ENCODE results near the gene OPHN1. TPM values are rescaled to one million over a fixed set of nuclear protein-coding genes. Genes with fewer than 3 reads are reported as not detected.

OPHN1 gene
- total RNA-seq, 2 experiments from 2014 or later: 0.21 to 0.46 TPM

DNA sequence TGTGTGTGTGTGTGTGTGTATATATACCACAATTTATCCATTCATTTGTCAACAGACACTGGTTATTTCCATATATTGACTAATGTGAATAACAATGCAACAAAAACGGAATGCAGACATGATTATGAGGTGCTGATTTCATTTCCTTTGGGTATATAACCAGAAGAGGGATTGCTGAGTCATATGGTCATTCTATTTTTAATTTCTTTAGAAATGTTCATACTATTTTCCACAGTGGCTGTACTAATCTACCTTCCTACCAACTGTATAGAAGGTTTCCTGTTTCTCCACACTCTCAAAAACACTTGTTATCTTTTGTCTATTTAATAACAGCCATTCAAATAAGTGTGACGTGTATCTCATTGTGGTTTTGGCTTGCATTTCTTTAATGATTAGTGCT lies 269.9 kb downstream of the OPHN1 start:
- ChIA-PET POLR2A (no interaction called here), CTCF (no interaction called here)
- H3K4me1 Mint-ChIP-seq (ENCODE audit: low read depth): peaks cover 12% of the 10 kb centered on the region
- H3K27ac Mint-ChIP-seq: peak overlapping the region; percentile 64
- no peaks in the 10 kb centered on the region for H3K27me3 Mint-ChIP-seq
- intact Hi-C loops (cut with micrococcal nuclease): no loop called here
- DNase-seq: no peak
- peaks cover 2% of the 10 kb centered on the region for H3K36me3 Mint-ChIP-seq
- no peak overlapping the region for H3K4me3 Mint-ChIP-seq
- peaks cover 4% of the 10 kb centered on the region for H3K9me3 Mint-ChIP-seq

DNA sequence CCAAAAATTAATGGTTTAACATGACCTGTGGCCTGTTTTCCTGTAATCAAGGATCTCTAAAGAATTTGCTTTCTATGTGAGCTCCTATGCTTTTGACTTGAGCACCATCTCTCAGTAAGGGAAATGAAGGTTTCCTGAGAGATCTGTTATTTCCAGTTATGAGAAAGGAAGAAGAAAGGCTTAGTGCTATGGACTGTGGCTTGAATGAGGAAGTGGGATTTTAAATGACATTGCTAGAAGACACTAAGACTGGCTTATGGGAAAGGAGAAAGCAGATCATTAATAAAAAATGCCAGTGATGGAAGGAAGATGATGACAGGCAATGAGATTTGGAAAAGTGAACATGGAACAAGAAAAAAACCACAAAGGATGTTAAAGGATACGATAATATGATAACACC lies 285.4 kb downstream of the OPHN1 start:
- POLR2A ChIA-PET: no interaction called here
- Mint-ChIP-seq H3K27ac (no peak overlapping the region), H3K4me1 (ENCODE audit: low read depth) (no peaks in the 10 kb centered on the region), H3K27me3 (no peaks in the 10 kb centered on the region), H3K4me3 (no peak overlapping the region), H3K9me3 (no peaks in the 10 kb centered on the region), H3K36me3 (no peaks in the 10 kb centered on the region)
- CTCF ChIA-PET: no interaction called here
- no peak for DNase-seq
- intact Hi-C loops (cut with micrococcal nuclease): no loop called here

- Mint-ChIP-seq H3K27ac (no peak overlapping the region), H3K36me3 (no peaks in the 10 kb centered on the region)
These were observed 287.2 kb downstream of the OPHN1 start for GRCh38 chrX:68146054-68146453.

DNA sequence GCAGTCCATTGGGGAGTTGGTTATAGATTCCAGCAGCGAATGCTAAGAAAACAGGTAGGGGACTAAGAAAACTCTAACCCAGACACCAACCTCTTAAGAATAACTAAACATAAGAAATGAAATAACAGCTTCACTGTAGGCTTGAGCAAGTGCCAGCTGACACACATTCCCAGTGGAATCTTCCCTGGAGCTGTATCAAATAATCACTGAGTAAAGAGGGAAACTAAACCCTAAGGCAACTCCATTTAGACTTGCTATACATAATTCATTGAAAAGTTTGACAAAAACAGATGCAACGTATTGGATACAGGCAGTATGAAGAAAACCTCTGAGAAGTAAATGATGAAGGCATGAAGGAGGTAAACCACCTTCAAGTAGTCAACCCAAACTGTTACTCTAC lies 293.5 kb downstream of the OPHN1 start:
- H3K4me1 Mint-ChIP-seq (ENCODE audit: low read depth): no peaks in the 10 kb centered on the region
- H3K4me3 Mint-ChIP-seq: no peak overlapping the region
- no peak overlapping the region for H3K27ac Mint-ChIP-seq
- H3K36me3 Mint-ChIP-seq: no peaks in the 10 kb centered on the region
- CTCF ChIA-PET: no interaction called here
- DNase-seq: no peak
- POLR2A ChIA-PET: no interaction called here
- intact Hi-C loops (cut with micrococcal nuclease): no loop called here
- H3K27me3 Mint-ChIP-seq: no peaks in the 10 kb centered on the region
- no peaks in the 10 kb centered on the region for H3K9me3 Mint-ChIP-seq

More at GRCh38 chrX:68146054-68146453, 287.2 kb downstream of the OPHN1 start:
- Mint-ChIP-seq H3K9me3 (no peaks in the 10 kb centered on the region), H3K4me3 (no peak overlapping the region), H3K27me3 (no peaks in the 10 kb centered on the region), H3K4me1 (ENCODE audit: low read depth) (no peaks in the 10 kb centered on the region)
- ChIA-PET POLR2A (no interaction called here), CTCF (interaction anchor here (1.0 to 1.4 kb wide), 3 partner anchors 17 to 128 kb away, joined by 3 to 9 read pairs (median 3); no protein-coding TSS in a partner anchor)
- DNase-seq: no peak
- intact Hi-C loops (cut with micrococcal nuclease): no loop called here

DNA sequence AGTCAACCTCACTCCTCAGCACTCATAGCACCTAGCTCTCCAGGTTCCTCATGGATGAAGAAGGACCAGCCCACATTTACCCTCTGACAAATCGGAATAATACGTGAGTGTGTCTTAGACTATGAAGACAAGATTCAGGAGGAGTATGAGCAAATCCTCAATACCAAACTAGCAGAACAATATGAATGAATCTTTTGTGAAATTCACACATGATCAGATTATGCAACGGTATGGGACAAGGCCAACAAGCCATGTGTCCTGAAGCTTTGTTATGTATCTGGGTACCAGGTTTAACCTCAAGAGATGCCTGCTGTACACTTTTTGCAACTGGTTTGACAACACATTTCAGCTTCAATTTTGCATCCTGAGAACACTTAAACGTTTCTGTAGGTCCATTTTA lies 300.1 kb downstream of the OPHN1 start:
- intact Hi-C loops (cut with micrococcal nuclease): no loop called here
- Mint-ChIP-seq H3K9me3 (no peaks in the 10 kb centered on the region), H3K36me3 (no peaks in the 10 kb centered on the region), H3K27me3 (no peaks in the 10 kb centered on the region), H3K4me1 (ENCODE audit: low read depth) (no peaks in the 10 kb centered on the region), H3K4me3 (no peak overlapping the region), H3K27ac (no peak overlapping the region)
- ChIA-PET CTCF (no interaction called here), POLR2A (no interaction called here)
- DNase-seq: no peak

- no peaks in the 10 kb centered on the region for H3K36me3 Mint-ChIP-seq
- no peak overlapping the region for H3K4me3 Mint-ChIP-seq
- no peak for DNase-seq
- intact Hi-C loops (cut with micrococcal nuclease): no loop called here
- no peaks in the 10 kb centered on the region for H3K27me3 Mint-ChIP-seq
- CTCF ChIA-PET: no interaction called here
- no peaks in the 10 kb centered on the region for H3K9me3 Mint-ChIP-seq
- H3K27ac Mint-ChIP-seq: no peak overlapping the region
- no peaks in the 10 kb centered on the region for H3K4me1 Mint-ChIP-seq (ENCODE audit: low read depth)
- POLR2A ChIA-PET: no interaction called here
These were observed 300.5 kb downstream of the OPHN1 start for GRCh38 chrX:68132749-68133148.

DNA sequence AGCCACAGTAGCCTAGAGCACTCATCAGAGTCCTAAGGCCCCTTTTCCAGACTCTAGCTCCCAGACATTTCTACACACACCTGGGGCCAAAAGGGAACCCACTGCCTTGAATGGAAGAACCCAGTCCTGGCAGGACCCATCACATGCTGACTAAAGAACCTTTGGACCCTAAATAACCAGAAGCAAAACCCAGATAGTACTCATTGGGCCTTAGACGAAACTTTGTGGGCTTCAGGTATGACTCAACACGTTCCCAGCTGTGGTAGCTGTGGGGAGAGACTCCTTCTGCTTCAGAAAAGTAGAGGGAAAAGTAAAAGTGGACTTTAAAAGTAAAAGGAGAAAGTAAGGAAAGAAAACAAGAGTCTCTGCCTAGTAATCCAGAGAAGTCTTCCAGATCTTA lies 311.5 kb downstream of the OPHN1 start:
- Mint-ChIP-seq H3K36me3 (no peaks in the 10 kb centered on the region), H3K27me3 (no peaks in the 10 kb centered on the region), H3K27ac (no peak overlapping the region), H3K9me3 (no peaks in the 10 kb centered on the region), H3K4me3 (no peak overlapping the region), H3K4me1 (ENCODE audit: low read depth) (no peaks in the 10 kb centered on the region)
- intact Hi-C loops (cut with micrococcal nuclease): no loop called here
- no peak for DNase-seq
- ChIA-PET CTCF (no interaction called here), POLR2A (no interaction called here)

- no peak overlapping the region for H3K4me3 Mint-ChIP-seq
- no peaks in the 10 kb centered on the region for H3K9me3 Mint-ChIP-seq
- no peak for DNase-seq
- POLR2A ChIA-PET: no interaction called here
- no peaks in the 10 kb centered on the region for H3K36me3 Mint-ChIP-seq
- no peak overlapping the region for H3K27ac Mint-ChIP-seq
- no peaks in the 10 kb centered on the region for H3K4me1 Mint-ChIP-seq (ENCODE audit: low read depth)
- intact Hi-C loops (cut with micrococcal nuclease): no loop called here
- CTCF ChIA-PET: no interaction called here
- H3K27me3 Mint-ChIP-seq: no peaks in the 10 kb centered on the region
These were observed 311.9 kb downstream of the OPHN1 start for GRCh38 chrX:68121371-68121770.

- H3K4me1 Mint-ChIP-seq (ENCODE audit: low read depth): no peaks in the 10 kb centered on the region
- no peaks in the 10 kb centered on the region for H3K27me3 Mint-ChIP-seq
- intact Hi-C loops (cut with micrococcal nuclease): no loop called here
- no peak overlapping the region for H3K4me3 Mint-ChIP-seq
- no peak overlapping the region for H3K27ac Mint-ChIP-seq
- no peak for DNase-seq
- CTCF ChIA-PET: no interaction called here
- POLR2A ChIA-PET: no interaction called here
- no peaks in the 10 kb centered on the region for H3K36me3 Mint-ChIP-seq
- no peaks in the 10 kb centered on the region for H3K9me3 Mint-ChIP-seq
These were observed 317.9 kb downstream of the OPHN1 start for GRCh38 chrX:68115371-68115770.

- POLR2A ChIA-PET: no interaction called here
- no peak overlapping the region for H3K4me3 Mint-ChIP-seq
- H3K27ac Mint-ChIP-seq: no peak overlapping the region
- no peak for DNase-seq
- CTCF ChIA-PET: no interaction called here
- intact Hi-C loops (cut with micrococcal nuclease): no loop called here
- no peaks in the 10 kb centered on the region for H3K36me3 Mint-ChIP-seq
- no peaks in the 10 kb centered on the region for H3K27me3 Mint-ChIP-seq
- no peaks in the 10 kb centered on the region for H3K9me3 Mint-ChIP-seq
- H3K4me1 Mint-ChIP-seq (ENCODE audit: low read depth): no peaks in the 10 kb centered on the region
These were observed 318.6 kb downstream of the OPHN1 start for GRCh38 chrX:68114573-68115129.

GRCh38 chrX:68113837-68114572 lies 319.3 kb downstream of the OPHN1 start:
- CTCF ChIA-PET: no interaction called here
- Mint-ChIP-seq H3K36me3 (no peaks in the 10 kb centered on the region), H3K27ac (no peak overlapping the region)

DNA sequence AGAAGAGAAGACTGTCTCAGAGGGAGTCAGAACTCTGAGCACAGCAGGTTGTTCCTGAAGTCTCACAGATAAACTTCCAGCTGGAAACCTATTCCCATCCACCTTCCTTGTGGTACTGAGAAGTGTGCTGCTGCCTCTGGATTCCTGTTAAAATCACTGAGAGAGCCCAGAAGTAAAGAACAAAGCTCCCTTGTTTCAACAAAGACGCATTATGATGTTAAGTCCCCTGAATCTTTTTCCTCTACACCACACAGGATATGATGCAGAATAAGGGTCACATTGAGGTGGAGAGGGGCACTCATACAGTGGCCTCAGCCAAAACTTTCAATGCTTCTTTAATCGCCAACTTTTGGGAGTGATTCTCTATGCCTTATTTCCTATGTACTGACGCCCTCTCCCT lies 321.0 kb downstream of the OPHN1 start:
- POLR2A ChIA-PET: no interaction called here
- Mint-ChIP-seq H3K4me1 (ENCODE audit: low read depth) (no peaks in the 10 kb centered on the region), H3K4me3 (no peak overlapping the region), H3K27ac (no peak overlapping the region), H3K36me3 (no peaks in the 10 kb centered on the region), H3K9me3 (no peaks in the 10 kb centered on the region), H3K27me3 (no peaks in the 10 kb centered on the region)
- intact Hi-C loops (cut with micrococcal nuclease): no loop called here
- no peak for DNase-seq
- CTCF ChIA-PET: no interaction called here

More at GRCh38 chrX:68113837-68114572, 319.3 kb downstream of the OPHN1 start:
- POLR2A ChIA-PET: no interaction called here
- Mint-ChIP-seq H3K4me3 (no peak overlapping the region), H3K27me3 (no peaks in the 10 kb centered on the region), H3K4me1 (ENCODE audit: low read depth) (no peaks in the 10 kb centered on the region), H3K9me3 (no peaks in the 10 kb centered on the region)
- intact Hi-C loops (cut with micrococcal nuclease): no loop called here
- DNase-seq: no peak

DNA sequence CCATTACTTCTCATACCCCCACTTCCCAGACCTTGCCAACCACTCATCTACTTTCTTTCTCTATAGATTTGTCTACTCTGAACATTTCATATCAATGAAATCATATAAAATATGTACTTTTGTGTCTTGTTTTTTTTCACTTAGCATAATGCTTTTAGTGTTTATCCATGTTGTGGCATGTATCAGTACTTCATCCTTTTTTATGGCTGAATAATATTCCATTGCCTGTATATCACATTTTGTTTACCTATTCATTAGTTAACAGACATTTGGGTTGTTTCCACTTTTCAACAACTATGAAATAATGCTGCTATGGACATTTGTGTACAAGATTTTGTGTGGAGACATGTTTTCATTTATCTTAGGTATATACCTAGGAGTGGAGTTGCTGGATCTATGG lies 324.1 kb downstream of the OPHN1 start:
- Mint-ChIP-seq H3K9me3 (peaks cover 9% of the 10 kb centered on the region), H3K27ac (no peak overlapping the region), H3K4me3 (no peak overlapping the region), H3K4me1 (ENCODE audit: low read depth) (no peaks in the 10 kb centered on the region), H3K36me3 (no peaks in the 10 kb centered on the region), H3K27me3 (no peaks in the 10 kb centered on the region)
- ChIA-PET POLR2A (no interaction called here), CTCF (no interaction called here)
- no peak for DNase-seq
- intact Hi-C loops (cut with micrococcal nuclease): no loop called here
